Measurements from ENCODE around the gene KLHL21. TPM values are rescaled to one million over a fixed set of nuclear protein-coding genes. Genes with fewer than 3 reads are reported as not detected.

Gene KLHL21
- total and polyA plus RNA-seq, 2 of the 4 experiments (the other 2 are of a cell fraction): 12.0 to 36.7 TPM

DNA sequence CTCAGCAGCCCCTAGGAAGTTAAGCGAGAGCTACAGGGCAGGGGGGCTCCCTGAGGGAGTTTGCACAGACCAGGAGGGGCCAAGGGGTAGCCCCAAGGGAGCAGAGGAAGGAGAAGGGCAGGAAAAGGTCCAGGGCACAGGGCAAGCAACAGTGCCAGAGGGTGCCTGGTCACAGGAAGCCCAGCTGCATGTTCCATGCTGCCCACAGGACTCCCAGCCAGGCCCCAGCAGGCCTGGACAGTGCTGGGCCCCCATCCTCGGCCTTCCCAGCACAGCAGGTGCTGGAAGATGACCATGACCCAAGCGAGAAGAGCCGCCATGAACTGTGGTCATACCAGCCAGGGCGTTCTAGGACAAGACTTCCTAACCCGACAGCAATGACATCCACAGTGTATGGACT lies 11.0 kb downstream of the KLHL21 start:
- POLR2A ChIA-PET (ENCODE audit: unreplicated experiment): no interaction called here
- dilution Hi-C loops (cut with HindIII; ENCODE audit: low sequenced_read_pairs, unreplicated experiment): no loop called here

More for the DNA sequence above, 11.0 kb downstream of the KLHL21 start:
- no peak overlapping the region for H2AFZ ChIP-seq (replicated peaks; ENCODE audit: low read length, poor library complexity)
- intact Hi-C loops (cut with micrococcal nuclease): no loop called here
- no peak overlapping the region for H2BK20ac ChIP-seq (ENCODE audit: low read depth, low read length)
- H3K4me3 ChIP-seq (ENCODE audit: insufficient read depth, low read depth, low read length): no peak overlapping the region
- H3K23ac ChIP-seq (ENCODE audit: low read depth, low read length): no peak overlapping the region
- H2BK120ac ChIP-seq (ENCODE audit: low read depth, low read length): no peak overlapping the region
- H3K9me3 ChIP-seq (ENCODE audit: control insufficient read depth, insufficient read depth, low read length): no peaks in the 10 kb centered on the region
- no peaks in the 10 kb centered on the region for H3K27me3 ChIP-seq (ENCODE audit: control insufficient read depth, insufficient read depth, low read length)
- in situ Hi-C loops (cut with MboI; ENCODE audit: low sequenced_read_pairs): no loop called here
- no peak overlapping the region for H3K4me2 ChIP-seq (ENCODE audit: low read depth, low read length)
- H3K27ac ChIP-seq (ENCODE audit: insufficient read depth, low read length): no peak overlapping the region
- H3K4ac ChIP-seq (ENCODE audit: low read depth, low read length): no peak overlapping the region
- BruUV-seq (replicated peaks): no TSS peak
- H4K8ac ChIP-seq (ENCODE audit: low read depth in 2 of 2, low read length in 2 of 2): no peak overlapping the region
- no peak overlapping the region for H2AK5ac ChIP-seq (ENCODE audit: low read depth, low read length)
- no peak overlapping the region for H2AK9ac ChIP-seq (replicated peaks; ENCODE audit: low read depth, low read length, poor library complexity)
- no peaks in the 10 kb centered on the region for H3K9me1 ChIP-seq (ENCODE audit: insufficient read depth, low read length)
- no peak overlapping the region for H3K9ac ChIP-seq (ENCODE audit: low read depth, low read length)
- ATAC-seq (ENCODE audit: low read depth) (no peak), DNase-seq (no peak)
- no peak overlapping the region for H3K14ac ChIP-seq (replicated peaks; ENCODE audit: low read depth, low read length)
- TF ChIP-seq POLR2A (IDR thresholded peaks at IDR 0.05; ENCODE audit: low read depth, low read length): no peak
- no peak for TF ChIP-seq MXI1 (IDR thresholded peaks at IDR 0.05; ENCODE audit: borderline replicate concordance, low read depth, low read length)
- TF ChIP-seq CEBPB (IDR thresholded peaks at IDR 0.05; ENCODE audit: low read depth, low read length): no peak
- TF ChIP-seq RCOR1 (IDR thresholded peaks at IDR 0.05; ENCODE audit: insufficient replicate concordance, low read length): no peak
- no peak for TF ChIP-seq NFE2L2 (IDR thresholded peaks at IDR 0.05; ENCODE audit: low read depth, low read length)
- TF ChIP-seq BHLHE40 (IDR thresholded peaks at IDR 0.05; ENCODE audit: low read depth, low read length): no peak
- no peak for TF ChIP-seq SMC3 (IDR thresholded peaks at IDR 0.05; ENCODE audit: low read depth, low read length)
- no peak for TF ChIP-seq RFX5 (IDR thresholded peaks at IDR 0.05; ENCODE audit: low read depth, low read length)
- no peak for TF ChIP-seq CHD1 (IDR thresholded peaks at IDR 0.05; ENCODE audit: low read depth, low read length)
- TF ChIP-seq MAFK (IDR thresholded peaks at IDR 0.05; ENCODE audit: low read depth, low read length): no peak
- TF ChIP-seq, protein P1, sequence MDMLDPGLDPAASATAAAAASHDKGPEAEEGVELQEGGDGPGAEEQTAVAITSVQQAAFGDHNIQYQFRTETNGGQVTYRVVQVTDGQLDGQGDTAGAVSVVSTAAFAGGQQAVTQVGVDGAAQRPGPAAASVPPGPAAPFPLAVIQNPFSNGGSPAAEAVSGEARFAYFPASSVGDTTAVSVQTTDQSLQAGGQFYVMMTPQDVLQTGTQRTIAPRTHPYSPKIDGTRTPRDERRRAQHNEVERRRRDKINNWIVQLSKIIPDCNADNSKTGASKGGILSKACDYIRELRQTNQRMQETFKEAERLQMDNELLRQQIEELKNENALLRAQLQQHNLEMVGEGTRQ (IDR thresholded peaks at IDR 0.05; ENCODE audit: low read depth, low read length): no peak
- no peak for TF ChIP-seq MAZ (IDR thresholded peaks at IDR 0.05; ENCODE audit: borderline replicate concordance, low read depth, low read length)
- no peak for TF ChIP-seq RAD21 (IDR thresholded peaks at IDR 0.05; ENCODE audit: low read length)
- TF ChIP-seq FOS (IDR thresholded peaks at IDR 0.05; ENCODE audit: low read depth, low read length): no peak
- TF ChIP-seq, protein P2, sequence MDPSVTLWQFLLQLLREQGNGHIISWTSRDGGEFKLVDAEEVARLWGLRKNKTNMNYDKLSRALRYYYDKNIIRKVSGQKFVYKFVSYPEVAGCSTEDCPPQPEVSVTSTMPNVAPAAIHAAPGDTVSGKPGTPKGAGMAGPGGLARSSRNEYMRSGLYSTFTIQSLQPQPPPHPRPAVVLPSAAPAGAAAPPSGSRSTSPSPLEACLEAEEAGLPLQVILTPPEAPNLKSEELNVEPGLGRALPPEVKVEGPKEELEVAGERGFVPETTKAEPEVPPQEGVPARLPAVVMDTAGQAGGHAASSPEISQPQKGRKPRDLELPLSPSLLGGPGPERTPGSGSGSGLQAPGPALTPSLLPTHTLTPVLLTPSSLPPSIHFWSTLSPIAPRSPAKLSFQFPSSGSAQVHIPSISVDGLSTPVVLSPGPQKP (IDR thresholded peaks at IDR 0.05; ENCODE audit: borderline replicate concordance, low read depth, low read length): no peak
- TF ChIP-seq, protein P3, sequence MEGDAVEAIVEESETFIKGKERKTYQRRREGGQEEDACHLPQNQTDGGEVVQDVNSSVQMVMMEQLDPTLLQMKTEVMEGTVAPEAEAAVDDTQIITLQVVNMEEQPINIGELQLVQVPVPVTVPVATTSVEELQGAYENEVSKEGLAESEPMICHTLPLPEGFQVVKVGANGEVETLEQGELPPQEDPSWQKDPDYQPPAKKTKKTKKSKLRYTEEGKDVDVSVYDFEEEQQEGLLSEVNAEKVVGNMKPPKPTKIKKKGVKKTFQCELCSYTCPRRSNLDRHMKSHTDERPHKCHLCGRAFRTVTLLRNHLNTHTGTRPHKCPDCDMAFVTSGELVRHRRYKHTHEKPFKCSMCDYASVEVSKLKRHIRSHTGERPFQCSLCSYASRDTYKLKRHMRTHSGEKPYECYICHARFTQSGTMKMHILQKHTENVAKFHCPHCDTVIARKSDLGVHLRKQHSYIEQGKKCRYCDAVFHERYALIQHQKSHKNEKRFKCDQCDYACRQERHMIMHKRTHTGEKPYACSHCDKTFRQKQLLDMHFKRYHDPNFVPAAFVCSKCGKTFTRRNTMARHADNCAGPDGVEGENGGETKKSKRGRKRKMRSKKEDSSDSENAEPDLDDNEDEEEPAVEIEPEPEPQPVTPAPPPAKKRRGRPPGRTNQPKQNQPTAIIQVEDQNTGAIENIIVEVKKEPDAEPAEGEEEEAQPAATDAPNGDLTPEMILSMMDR (conservative IDR thresholded peaks at IDR 0.05; ENCODE audit: low read depth, low read length): no peak
- no peaks in the 10 kb centered on the region; the same call in 1 of the 2 replicates for H3K4me1 ChIP-seq (ENCODE audit: control insufficient read depth, insufficient read depth, low read length)
- H3K56ac ChIP-seq (ENCODE audit: extremely low read depth, insufficient read depth, low read length): no peak overlapping the region
- peaks cover 8 to 73% of the 10 kb centered on the region in 2 experiments for H3K79me1 ChIP-seq (ENCODE audit: low read depth in 1 of 2, low read length in 2 of 2)
- H3K36me3 ChIP-seq (ENCODE audit: control insufficient read depth, insufficient read depth, low read length): peaks cover 89% of the 10 kb centered on the region
- WGBS, 2 experiments (ENCODE audit: extremely low coverage in 2 of 2, insufficient read length in 1 of 2): 96% methylated on average over 6 of the region's 6 CpGs; no CpG with 5 or more reads in 1 of the 2 experiments
- no peak overlapping the region for H2BK5ac ChIP-seq (ENCODE audit: low read depth, low read length, poor library complexity, severe bottlenecking)
- no peak overlapping the region for H3K18ac ChIP-seq (ENCODE audit: low read depth, low read length)
- H2BK15ac ChIP-seq (ENCODE audit: low read depth, low read length): no peak overlapping the region
- peaks cover 74% of the 10 kb centered on the region for H4K20me1 ChIP-seq (ENCODE audit: insufficient read depth, low read length)
- no peak overlapping the region for H4K5ac ChIP-seq (ENCODE audit: low read depth, low read length)
- CTCF ChIA-PET: no interaction called here
- no peak overlapping the region for H4K91ac ChIP-seq (ENCODE audit: insufficient read depth, low read depth, low read length)
